Fibroblast of lung (primary cell): ENCODE data around the gene PPM1H. TPM values are rescaled to one million over a fixed set of nuclear protein-coding genes. Genes with fewer than 3 reads are reported as not detected.
A peak's percentile ranks its signal among the peaks of the same experiment; 100 is the strongest.

ENCODE experiments used
- DNase-seq, 2 donors: peaks; one replicate each; pipeline versions ENCODE4 v3.0.0 to v3.0.0-alpha.2; 2010; ENCODE audit warnings: low read depth in 2 of 2
- H2AFZ ChIP-seq: 2 replicates; pipeline ENCODE4 v1.5.1; 2012; ENCODE audit warnings: low read length, control low read depth, inconsistent platforms
- H3K27ac ChIP-seq: 2 replicates; pipeline ENCODE4 v1.5.1; 2011; ENCODE audit warnings: low read length, control low read depth; ENCODE audit not compliant: insufficient read depth
- H3K27me3 ChIP-seq: 2 replicates; pipeline ENCODE4 v1.5.1; 2011; ENCODE audit warnings: mild to moderate bottlenecking, low read length; ENCODE audit not compliant: control insufficient read depth, insufficient read depth
- H3K36me3 ChIP-seq: 2 replicates; pipeline ENCODE4 v1.5.1; 2011; ENCODE audit warnings: low read length; ENCODE audit not compliant: control insufficient read depth, insufficient read depth
- H3K4me1 ChIP-seq: 2 replicates; pipeline ENCODE4 v1.5.1; 2011; ENCODE audit warnings: low read length; ENCODE audit not compliant: control insufficient read depth, insufficient read depth; ENCODE audit errors: extremely low read depth
- H3K4me2 ChIP-seq: 2 replicates; pipeline ENCODE4 v1.5.1; 2011; ENCODE audit warnings: low read length, control low read depth; ENCODE audit not compliant: insufficient read depth; ENCODE audit errors: extremely low read depth
- H3K4me3 ChIP-seq, 4 experiments: fragments of 200-600 bp in 1 of 4; sonication (generic) in 1 of 4; replicated peaks in 1 of 4; 2 replicates each; pipeline ENCODE4 v1.5.1; 2011 to 2016; ENCODE audit warnings: low read length in 4 of 4, low read depth in 3 of 4, mild to moderate bottlenecking in 3 of 4, control low read depth in 2 of 4, inconsistent platforms in 1 of 4, mixed read lengths in 1 of 4; ENCODE audit not compliant: insufficient read depth in 1 of 4; ENCODE audit errors: control extremely low read depth in 1 of 4
- H3K79me2 ChIP-seq: 2 replicates; pipeline ENCODE4 v1.5.1; 2012; ENCODE audit warnings: mild to moderate bottlenecking, low read length, inconsistent platforms; ENCODE audit not compliant: control insufficient read depth, insufficient read depth
- H3K9ac ChIP-seq: 2 replicates; pipeline ENCODE4 v1.5.1; 2011; ENCODE audit warnings: mild to moderate bottlenecking, low read length, control low read depth; ENCODE audit not compliant: insufficient read depth
- H3K9me3 ChIP-seq: 2 replicates; pipeline ENCODE4 v1.5.1; 2012; ENCODE audit warnings: low read depth, low read length; ENCODE audit not compliant: control insufficient read depth, insufficient read depth
- H4K20me1 ChIP-seq: 2 replicates; pipeline ENCODE4 v1.5.1; 2011; ENCODE audit warnings: low read length; ENCODE audit not compliant: control insufficient read depth, insufficient read depth; ENCODE audit errors: extremely low read depth
- CTCF ChIP-seq, 2 donors: IDR thresholded peaks in 1 of 2; conservative IDR thresholded peaks in 1 of 2; 1 replicate in 1 of 2; 2 replicates in 1 of 2; pipeline ENCODE4 v1.5.1; 2011 to 2012; ENCODE audit warnings: low read length in 2 of 2, control low read depth in 1 of 2, inconsistent platforms in 1 of 2, low read depth in 1 of 2, mild to moderate bottlenecking in 1 of 2
- EZH2 ChIP-seq: IDR thresholded peaks from 2 replicates; pipeline ENCODE4 v1.5.1; 2012; ENCODE audit warnings: low read length, control low read depth, mild to moderate bottlenecking; ENCODE audit errors: missing control alignments
- polyA plus RNA-seq, 2 donors: library from polyadenylated mRNA; depleted of rRNA in 1 of 2; stranded (reverse) in 1 of 2; unstranded in 1 of 2; fragments of >200 nt; gene quantifications; 2 replicates each; pipeline ENCODE4 v1.2.1, GENCODE V29; 2011 to 2012; ENCODE audit warnings: missing spikeins in 1 of 2
- total RNA-seq: library from RNA; depleted of rRNA; stranded (reverse); fragments of >200 nt; gene quantifications from 2 replicates; pipeline ENCODE4 v1.2.1, GENCODE V29; 2014

PPM1H gene
- total and polyA plus RNA-seq, 2 donors (not counting 1 experiment from before 2014, with no cell fraction given) = 0.57 to 3.1 TPM

DNA sequence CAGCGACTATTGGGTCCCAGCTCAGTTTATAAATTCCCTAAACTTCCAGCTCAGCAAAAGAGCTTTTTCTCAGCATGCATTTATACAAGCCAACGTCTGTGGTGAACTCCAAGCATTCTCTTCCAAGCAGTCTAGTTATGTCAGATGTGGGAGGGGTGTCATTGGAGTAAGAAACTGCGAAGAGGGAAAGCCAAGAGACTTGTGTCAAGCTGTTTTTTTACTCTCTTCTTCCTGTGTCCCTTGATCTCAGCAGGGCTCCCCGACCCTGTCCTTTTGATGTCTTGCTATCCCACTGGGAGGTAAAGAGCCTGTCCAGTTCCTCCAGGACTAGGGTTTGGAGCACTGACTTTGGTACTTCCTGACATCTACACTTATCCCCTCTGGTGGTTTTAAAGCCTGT is 69.0 kb downstream of the PPM1H start:
- H3K36me3 ChIP-seq = no peaks in the 10 kb centered on the region
- peak; percentile 22 to 76 for DNase-seq
- H3K9me3 ChIP-seq = no peaks in the 10 kb centered on the region
- no peak overlapping the region for H3K4me3 ChIP-seq
- H3K4me2 ChIP-seq = no peak overlapping the region
- H3K79me2 ChIP-seq = no peaks in the 10 kb centered on the region
- H2AFZ ChIP-seq = peak overlapping the region; percentile 6
- no peaks in the 10 kb centered on the region for H4K20me1 ChIP-seq
- TF ChIP-seq CTCF (conservative IDR thresholded peaks at IDR 0.05 in 1 of 2, IDR thresholded peaks at IDR 0.05 in 1 of 2; ENCODE audit: low read depth in 1 of 2, low read length in 2 of 2) (no peak), EZH2 (no peak)
- H3K4me1 ChIP-seq = peaks cover 35% of the 10 kb centered on the region
- H3K9ac ChIP-seq = no peak overlapping the region
- H3K27ac ChIP-seq = peak overlapping the region; percentile 60
- H3K27me3 ChIP-seq = no peaks in the 10 kb centered on the region

- H3K36me3 ChIP-seq = no peaks in the 10 kb centered on the region
- peak in 1 of 2 donors; percentile 10 for DNase-seq
- no peaks in the 10 kb centered on the region for H3K79me2 ChIP-seq
- TF ChIP-seq CTCF (conservative IDR thresholded peaks at IDR 0.05 in 1 of 2, IDR thresholded peaks at IDR 0.05 in 1 of 2; ENCODE audit: low read depth in 1 of 2, low read length in 2 of 2) (no peak), EZH2 (no peak)
- H3K4me3 ChIP-seq = no peak overlapping the region
- no peaks in the 10 kb centered on the region for H3K27me3 ChIP-seq
- H3K4me2 ChIP-seq = no peak overlapping the region
- H3K9ac ChIP-seq = no peak overlapping the region
- H2AFZ ChIP-seq = no peak overlapping the region
- no peaks in the 10 kb centered on the region for H3K9me3 ChIP-seq
- H3K27ac ChIP-seq = no peak overlapping the region
- no peaks in the 10 kb centered on the region for H4K20me1 ChIP-seq
- H3K4me1 ChIP-seq = peaks cover 38% of the 10 kb centered on the region
Measured at GRCh38 chr12:62865065-62865464, 69.9 kb downstream of the PPM1H start.

- no peak overlapping the region for H2AFZ ChIP-seq
- peak overlapping the region; percentile 26 for H3K4me2 ChIP-seq
- H3K9ac ChIP-seq = no peak overlapping the region
- no peak overlapping the region for H3K27ac ChIP-seq
- no peaks in the 10 kb centered on the region for H3K9me3 ChIP-seq
- H3K4me1 ChIP-seq = peaks cover 36% of the 10 kb centered on the region
- no peak overlapping the region for H3K4me3 ChIP-seq
- H3K36me3 ChIP-seq = no peaks in the 10 kb centered on the region
- no peaks in the 10 kb centered on the region for H3K79me2 ChIP-seq
- TF ChIP-seq CTCF (conservative IDR thresholded peaks at IDR 0.05 in 1 of 2, IDR thresholded peaks at IDR 0.05 in 1 of 2; ENCODE audit: low read depth in 1 of 2, low read length in 2 of 2) = no peak
- TF ChIP-seq EZH2 = no peak
- peak; percentile 38 to 48 for DNase-seq
- no peaks in the 10 kb centered on the region for H4K20me1 ChIP-seq
- no peaks in the 10 kb centered on the region for H3K27me3 ChIP-seq
Measured at GRCh38 chr12:62862259-62862881, 72.6 kb downstream of the PPM1H start.
